Panc1 (cell line): ENCODE results near the gene F2RL1. TPM values are rescaled to one million over a fixed set of nuclear protein-coding genes. Genes with fewer than 3 reads are reported as not detected.

Experiments used
- ATAC-seq: fragments of 200-7000 bp; cut with Tn5 transposase; 2 replicates; pipeline ENCODE4 v1.9.1; 2020; ENCODE audit warnings: mild to moderate bottlenecking, moderate library complexity
- BruUV-seq: library from RNA; stranded (reverse); fragments of 400-500 nt; replicated peaks from 2 replicates; lab custom pipeline; 2021; lab: Mats Ljungman, UMichigan
- CTCF ChIA-PET: fragments of 300-600 bp; sonication (Branson Sonifier 250); formaldehyde crosslinking; loops from one replicate; lab custom pipeline; 2022; ENCODE audit warnings: antibody characterized with exemption; lab: Charles Lee
- POLR2A ChIA-PET: fragments of 300-600 bp; sonication (Branson Sonifier 250); formaldehyde crosslinking; loops from one replicate; lab custom pipeline; 2022; ENCODE audit warnings: antibody characterized with exemption; lab: Charles Lee
- DNase-seq: peaks from one replicate; pipeline ENCODE4 v3.0.0-alpha.2; 2010; ENCODE audit warnings: low read depth, low spot score
- H3K27ac ChIP-seq: 2 replicates; pipeline ENCODE4 v1.5.1; 2011; ENCODE audit warnings: mild to moderate bottlenecking, low read length, inconsistent platforms
- H3K27me3 ChIP-seq: fragments of 200-500 bp; sonication (Bioruptor generic); 2 replicates; pipeline ENCODE4 v1.6.0; 2014; ENCODE audit warnings: low read length, inconsistent platforms; ENCODE audit not compliant: control insufficient read depth, insufficient read depth
- H3K36me3 ChIP-seq: fragments of 200-500 bp; sonication (Bioruptor generic); 2 replicates; pipeline ENCODE4 v1.5.1; 2014; ENCODE audit warnings: inconsistent platforms, mild to moderate bottlenecking, low read length, moderate library complexity; ENCODE audit not compliant: control insufficient read depth, insufficient read depth
- H3K4me1 ChIP-seq: 2 replicates; pipeline ENCODE4 v1.5.1; 2011; ENCODE audit warnings: inconsistent platforms, mild to moderate bottlenecking, low read length, moderate library complexity; ENCODE audit not compliant: control insufficient read depth, insufficient read depth
- H3K4me3 ChIP-seq, 2 experiments: 2 replicates each; pipeline ENCODE4 v1.5.1; 2011 to 2012; ENCODE audit warnings: low read depth in 2 of 2, low read length in 2 of 2, mild to moderate bottlenecking in 2 of 2, inconsistent platforms in 1 of 2, moderate library complexity in 1 of 2
- H3K9me3 ChIP-seq: fragments of 200-500 bp; sonication (Bioruptor generic); 2 replicates; pipeline ENCODE4 v1.5.1; 2014; ENCODE audit warnings: low read depth, mild to moderate bottlenecking, inconsistent platforms, low read length, moderate library complexity; ENCODE audit not compliant: control insufficient read depth, insufficient read depth
- CTCF ChIP-seq: fragments of 450-650 bp; IDR thresholded peaks from 2 replicates; pipeline ENCODE4 v1.5.1; 2017; ENCODE audit warnings: mild to moderate bottlenecking
- POLR2AphosphoS5 ChIP-seq: IDR thresholded peaks from 2 replicates; pipeline ENCODE4 v1.6.1; 2012; ENCODE audit warnings: mild to moderate bottlenecking, low read depth, low read length, moderate library complexity
- REST ChIP-seq, 2 experiments: IDR thresholded peaks; 2 replicates each; pipeline ENCODE4 v1.6.1; 2011 to 2012; ENCODE audit warnings: low read depth in 2 of 2, control low read depth in 1 of 2, low read length in 1 of 2, mild to moderate bottlenecking in 1 of 2, moderate library complexity in 1 of 2; ENCODE audit not compliant: insufficient read depth in 1 of 2
- SIN3A ChIP-seq: IDR thresholded peaks from 2 replicates; pipeline ENCODE4 v1.6.1; 2012; ENCODE audit warnings: low read depth, mild to moderate bottlenecking, low read length, moderate library complexity, borderline replicate concordance; ENCODE audit not compliant: insufficient read depth
- TCF7L2 ChIP-seq: IDR thresholded peaks from 2 replicates; pipeline ENCODE4 v1.6.1; 2011; ENCODE audit warnings: mild to moderate bottlenecking, low read depth, low read length, inconsistent platforms
- in situ Hi-C: cut with HindIII; loops from 2 replicates; pipeline ENCODE4 v1.10.0; 2016; ENCODE audit warnings: low sequenced_read_pairs, low pct_unique_long_range_greater_than_20kb
- intact Hi-C: fragments of 100-400 bp; cut with micrococcal nuclease; formaldehyde crosslinking; loops from one replicate; pipeline ENCODE4 v1.10.0; 2022; ENCODE audit not compliant: unreplicated experiment
- total RNA-seq: library from RNA; stranded (reverse); gene quantifications from one replicate; pipeline ENCODE4 v1.2.1, GENCODE V29; 2021; ENCODE audit not compliant: unreplicated experiment

F2RL1 gene
- total RNA-seq, 1 experiment from 2014 or later: 65.9 TPM

- Histone ChIP-seq H3K27ac (peak overlapping the region; percentile 91), H3K4me1 (peaks cover 22% of the 10 kb centered on the region), H3K36me3 (no peaks in the 10 kb centered on the region), H3K4me3 (no peak overlapping the region), H3K9me3 (peaks cover 10% of the 10 kb centered on the region; the same call in 1 of the 2 replicates), H3K27me3 (no peaks in the 10 kb centered on the region)
- DNase-seq (no peak), ATAC-seq (no peak)
- intact Hi-C loops: no loop called here
- POLR2A ChIA-PET: no interaction called here
- in situ Hi-C loops: no loop called here
- CTCF ChIA-PET: interaction anchor here (1.7 kb wide), 1 partner anchor 17 kb away, joined by 5 read pairs; no protein-coding TSS in a partner anchor
- TF ChIP-seq TCF7L2: no peak
- TF ChIP-seq SIN3A: no peak
- TF ChIP-seq POLR2AphosphoS5: no peak
- TF ChIP-seq CTCF: no peak
- no TSS peak for BruUV-seq
Measured at GRCh38 chr5:76791461-76791860, 27.4 kb upstream of the F2RL1 start.

GRCh38 chr5:76794871-76795270, 24.0 kb upstream of the F2RL1 start:
- Histone ChIP-seq H3K9me3 (peaks cover under 1% of the 10 kb centered on the region; the same call in 1 of the 2 replicates), H3K4me1 (peaks cover 21% of the 10 kb centered on the region), H3K36me3 (no peaks in the 10 kb centered on the region), H3K27me3 (no peaks in the 10 kb centered on the region), H3K27ac (peak overlapping the region; percentile 63; the same call in 1 of the 2 replicates), H3K4me3 (no peak overlapping the region)
- ChIA-PET CTCF (no interaction called here), POLR2A (no interaction called here)
- ATAC-seq: no peak
- no peak for DNase-seq
- in situ Hi-C loops: no loop called here
- no TSS peak for BruUV-seq
- intact Hi-C loops: no loop called here
- TF ChIP-seq CTCF (no peak), SIN3A (no peak), POLR2AphosphoS5 (no peak), TCF7L2 (no peak), REST (IDR thresholded peaks at IDR 0.05; ENCODE audit: insufficient read depth in 1 of 2, low read depth in 2 of 2, low read length in 1 of 2) (no peak)
